H9 (cell line): ENCODE results near the gene SMARCC1. TPM values are rescaled to one million over a fixed set of nuclear protein-coding genes. Genes with fewer than 3 reads are reported as not detected.

Experiments used
- DNase-seq: peaks from one replicate; pipeline ENCODE4 v3.0.0-alpha.2; 2017
- H2AFZ ChIP-seq: one replicate; pipeline ENCODE4 v1.6.1; 2013; ENCODE audit warnings: mild to moderate bottlenecking, low read length, control low read depth, moderate library complexity
- H2AK5ac ChIP-seq: 2 replicates; pipeline ENCODE4 v1.6.1; 2013; ENCODE audit warnings: low read length, control low read depth, mixed read lengths; ENCODE audit not compliant: insufficient read length
- H2BK120ac ChIP-seq: one replicate; pipeline ENCODE4 v1.6.1; 2013; ENCODE audit warnings: low read depth, mild to moderate bottlenecking, low read length, control low read depth, inconsistent platforms; ENCODE audit not compliant: poor library complexity, severe bottlenecking
- H2BK12ac ChIP-seq: 2 replicates; pipeline ENCODE4 v1.6.1; 2013; ENCODE audit warnings: low read length, control low read depth, mixed read lengths, low read depth; ENCODE audit not compliant: insufficient read length
- H2BK15ac ChIP-seq: 2 replicates; pipeline ENCODE4 v1.6.1; 2013; ENCODE audit warnings: low read depth, low read length, control low read depth
- H2BK20ac ChIP-seq: one replicate; pipeline ENCODE4 v1.6.1; 2013; ENCODE audit warnings: low read depth, mild to moderate bottlenecking, low read length, control low read depth, inconsistent platforms; ENCODE audit not compliant: poor library complexity, severe bottlenecking
- H2BK5ac ChIP-seq: 2 replicates; pipeline ENCODE4 v1.6.1; 2013; ENCODE audit warnings: low read length, control low read depth, mixed read lengths; ENCODE audit not compliant: insufficient read length
- H3K14ac ChIP-seq: 2 replicates; pipeline ENCODE4 v1.6.1; 2013; ENCODE audit warnings: low read length, control low read depth; ENCODE audit not compliant: insufficient read depth
- H3K18ac ChIP-seq: 2 replicates; pipeline ENCODE4 v1.6.1; 2013; ENCODE audit warnings: low read depth, mild to moderate bottlenecking, mixed read lengths, low read length, control low read depth; ENCODE audit not compliant: insufficient read length
- H3K23ac ChIP-seq: 2 replicates; pipeline ENCODE4 v1.6.1; 2013; ENCODE audit warnings: low read length, control low read depth, mixed read lengths, low read depth; ENCODE audit not compliant: insufficient read length
- H3K23me2 ChIP-seq: 2 replicates; pipeline ENCODE4 v1.6.1; 2013; ENCODE audit warnings: low read depth, mild to moderate bottlenecking, mixed read lengths, low read length, control low read depth; ENCODE audit not compliant: insufficient read length, poor library complexity, severe bottlenecking
- H3K27ac ChIP-seq: 2 replicates; pipeline ENCODE4 v1.5.1; 2013; ENCODE audit warnings: low read length, control low read depth, mixed read lengths, low read depth; ENCODE audit not compliant: insufficient read length
- H3K27me3 ChIP-seq: 2 replicates; pipeline ENCODE4 v1.6.1; 2013; ENCODE audit warnings: low read length, control low read depth, inconsistent platforms; ENCODE audit not compliant: insufficient read depth
- H3K4ac ChIP-seq: 2 replicates; pipeline ENCODE4 v1.6.1; 2013; ENCODE audit warnings: low read depth, mild to moderate bottlenecking, control low read depth, inconsistent platforms, low read length, moderate library complexity
- H3K4me1 ChIP-seq: 2 replicates; pipeline ENCODE4 v1.6.1; 2013; ENCODE audit warnings: low read length, control low read depth, inconsistent platforms; ENCODE audit not compliant: insufficient read depth
- H3K4me2 ChIP-seq: 2 replicates; pipeline ENCODE4 v1.6.1; 2013; ENCODE audit warnings: low read length, control low read depth, mixed read lengths; ENCODE audit not compliant: insufficient read length, insufficient read depth
- H3K56ac ChIP-seq: 2 replicates; pipeline ENCODE4 v1.6.1; 2013; ENCODE audit warnings: low read depth, mild to moderate bottlenecking, mixed read lengths, low read length, control low read depth; ENCODE audit not compliant: insufficient read length
- H3K79me1 ChIP-seq: 2 replicates; pipeline ENCODE4 v1.6.1; 2013; ENCODE audit warnings: low read depth, mild to moderate bottlenecking, moderate library complexity, low read length, control low read depth, inconsistent platforms; ENCODE audit not compliant: insufficient read depth, poor library complexity, severe bottlenecking
- H3K79me2 ChIP-seq: 2 replicates; pipeline ENCODE4 v1.6.1; 2013; ENCODE audit warnings: low read length, control low read depth, inconsistent platforms; ENCODE audit not compliant: insufficient read depth
- H3K9ac ChIP-seq: 2 replicates; pipeline ENCODE4 v1.6.1; 2013; ENCODE audit warnings: low read length, control low read depth, mixed read lengths; ENCODE audit not compliant: insufficient read length; ENCODE audit errors: extremely low read depth
- H3K9me3 ChIP-seq: one replicate; pipeline ENCODE4 v1.6.1; 2013; ENCODE audit warnings: low read depth, low read length, inconsistent platforms; ENCODE audit not compliant: control insufficient read depth
- H3T11ph ChIP-seq: one replicate; pipeline ENCODE4 v1.6.1; 2013; ENCODE audit warnings: mild to moderate bottlenecking, low read length, control low read depth, inconsistent platforms
- H4K20me1 ChIP-seq: one replicate; pipeline ENCODE4 v1.6.1; 2013; ENCODE audit not compliant: control insufficient read depth, insufficient read length, insufficient read depth
- H4K5ac ChIP-seq: 2 replicates; pipeline ENCODE4 v1.6.1; 2013; ENCODE audit warnings: low read depth, mild to moderate bottlenecking, mixed read lengths, low read length, control low read depth; ENCODE audit not compliant: insufficient read length
- H4K8ac ChIP-seq: replicated peaks from 2 replicates; pipeline ENCODE4 v1.6.1; 2013; ENCODE audit warnings: low read length, control low read depth, mixed read lengths, low read depth; ENCODE audit not compliant: insufficient read length
- H4K91ac ChIP-seq: 2 replicates; pipeline ENCODE4 v1.6.1; 2013; ENCODE audit warnings: low read depth, mild to moderate bottlenecking, moderate library complexity, mixed read lengths, low read length, control low read depth; ENCODE audit not compliant: insufficient read length
- H3K27ac Mint-ChIP-seq, 3 experiments: 2 replicates in 2 of 3; 3 replicates in 1 of 3; pipeline ENCODE4 v1.8.0; 2020 to 2021; ENCODE audit warnings: mixed read lengths in 3 of 3, mild to moderate bottlenecking in 1 of 3, moderate library complexity in 1 of 3
- H3K27me3 Mint-ChIP-seq: 2 replicates; pipeline ENCODE4 v1.8.0; 2021; ENCODE audit warnings: low read depth, mild to moderate bottlenecking, moderate library complexity, mixed read lengths
- H3K36me3 Mint-ChIP-seq, 3 experiments: 2 replicates in 2 of 3; 3 replicates in 1 of 3; pipeline ENCODE4 v1.8.0; 2020 to 2021; ENCODE audit warnings: low read depth in 3 of 3, mixed read lengths in 3 of 3; ENCODE audit not compliant: insufficient read depth in 1 of 3
- H3K4me1 Mint-ChIP-seq, 2 experiments: 2 replicates each; pipeline ENCODE4 v1.8.0; 2020; ENCODE audit warnings: mixed read lengths in 2 of 2
- H3K4me3 Mint-ChIP-seq, 2 experiments: 2 replicates in 1 of 2; 3 replicates in 1 of 2; pipeline ENCODE4 v1.8.0; 2020 to 2021; ENCODE audit warnings: mild to moderate bottlenecking in 2 of 2, mixed read lengths in 2 of 2, moderate library complexity in 1 of 2
- H3K9me3 Mint-ChIP-seq, 2 experiments: 2 replicates in 1 of 2; 3 replicates in 1 of 2; pipeline ENCODE4 v1.8.0; 2020; ENCODE audit warnings: mild to moderate bottlenecking in 2 of 2, mixed read lengths in 2 of 2, moderate library complexity in 1 of 2
- WGBS: extraction: QIAGEN DNeasy Blood & Tissue Kit; methylation state at CpG from one replicate; pipeline ENCODE4 v1.1.7; 2013; ENCODE audit warnings: missing lambda C conversion rate, low lambda C conversion rate, mixed read lengths; ENCODE audit not compliant: insufficient read length; ENCODE audit errors: extremely low coverage; 5-methylcytosine and 5-hydroxymethylcytosine counted together
- total RNA-seq: library from RNA; stranded (reverse); gene quantifications from 2 replicates; pipeline ENCODE4 v1.2.1, GENCODE V29; 2021
- TF ChIP-seq, protein P1 (sequence below): fragments of 200-600 bp; sonication (generic); conservative IDR thresholded peaks from 3 replicates; pipeline ENCODE4 v1.8.0; 2021; ENCODE audit warnings: antibody characterized with exemption, mild to moderate bottlenecking

The SMARCC1 gene
- total RNA-seq, 1 experiment from 2014 or later: 274 TPM

DNA sequence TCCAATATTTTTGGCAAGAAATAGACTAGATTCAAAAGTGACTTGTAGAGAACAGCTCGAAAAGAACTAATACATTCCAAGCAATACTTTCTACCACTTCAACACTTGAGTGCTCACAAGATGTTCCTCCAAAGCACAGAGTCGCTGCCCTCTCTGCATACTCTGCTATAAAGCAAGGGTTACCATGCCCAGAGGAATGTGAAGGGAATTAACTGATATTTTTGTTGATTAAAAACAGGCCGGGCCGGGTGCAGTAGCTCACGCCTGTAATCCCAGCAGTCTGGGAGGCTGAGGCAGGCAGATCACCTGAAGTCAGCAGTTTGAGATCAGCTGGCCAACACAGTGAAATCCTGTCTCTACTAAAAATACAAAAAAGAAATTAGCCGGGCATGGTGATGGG, 145.5 kb downstream of the SMARCC1 start:
- Histone ChIP-seq H3K18ac (no peak overlapping the region), H3T11ph (no peak overlapping the region), H3K79me2 (no peaks in the 10 kb centered on the region), H3K4me2 (no peak overlapping the region), H3K9me3 (no peaks in the 10 kb centered on the region), H2BK12ac (no peak overlapping the region), H2BK120ac (no peak overlapping the region), H3K27me3 (no peaks in the 10 kb centered on the region), H2AK5ac (no peak overlapping the region), H3K23ac (no peak overlapping the region), H3K4me1 (no peaks in the 10 kb centered on the region), H2BK20ac (no peak overlapping the region), H3K14ac (no peak overlapping the region), H4K8ac (no peak overlapping the region), H3K23me2 (no peaks in the 10 kb centered on the region), H3K4ac (no peak overlapping the region), H4K91ac (no peak overlapping the region), H3K27ac (no peak overlapping the region), H3K79me1 (peaks cover 2% of the 10 kb centered on the region), H3K56ac (no peak overlapping the region), H2BK5ac (no peak overlapping the region), H2BK15ac (no peak overlapping the region), H4K5ac (no peak overlapping the region), H2AFZ (no peak overlapping the region), H4K20me1 (no peaks in the 10 kb centered on the region), H3K9ac (no peak overlapping the region)
- Mint-ChIP-seq H3K9me3 (no peaks in the 10 kb centered on the region), H3K36me3 (peaks cover 37 to 78% (median 72%) of the 10 kb centered on the region in 3 experiments; a peak in 6 of 7 replicates), H3K4me1 (no peaks in the 10 kb centered on the region), H3K27ac (no peak overlapping the region), H3K27me3 (no peaks in the 10 kb centered on the region), H3K4me3 (no peak overlapping the region)
- DNase-seq: no peak
- TF ChIP-seq, protein P1, sequence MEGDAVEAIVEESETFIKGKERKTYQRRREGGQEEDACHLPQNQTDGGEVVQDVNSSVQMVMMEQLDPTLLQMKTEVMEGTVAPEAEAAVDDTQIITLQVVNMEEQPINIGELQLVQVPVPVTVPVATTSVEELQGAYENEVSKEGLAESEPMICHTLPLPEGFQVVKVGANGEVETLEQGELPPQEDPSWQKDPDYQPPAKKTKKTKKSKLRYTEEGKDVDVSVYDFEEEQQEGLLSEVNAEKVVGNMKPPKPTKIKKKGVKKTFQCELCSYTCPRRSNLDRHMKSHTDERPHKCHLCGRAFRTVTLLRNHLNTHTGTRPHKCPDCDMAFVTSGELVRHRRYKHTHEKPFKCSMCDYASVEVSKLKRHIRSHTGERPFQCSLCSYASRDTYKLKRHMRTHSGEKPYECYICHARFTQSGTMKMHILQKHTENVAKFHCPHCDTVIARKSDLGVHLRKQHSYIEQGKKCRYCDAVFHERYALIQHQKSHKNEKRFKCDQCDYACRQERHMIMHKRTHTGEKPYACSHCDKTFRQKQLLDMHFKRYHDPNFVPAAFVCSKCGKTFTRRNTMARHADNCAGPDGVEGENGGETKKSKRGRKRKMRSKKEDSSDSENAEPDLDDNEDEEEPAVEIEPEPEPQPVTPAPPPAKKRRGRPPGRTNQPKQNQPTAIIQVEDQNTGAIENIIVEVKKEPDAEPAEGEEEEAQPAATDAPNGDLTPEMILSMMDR: no peak
- WGBS: no CpG with 5 or more reads among the region's 6 CpGs
